ENCODE results near the gene ASB7.
A peak's percentile ranks its signal among the peaks of the same experiment; 100 is the strongest.

The ASB7 gene

GRCh38 chr15:100595964-100596363, 6.4 kb upstream of the ASB7 start:
- Histone ChIP-seq H3K9me3 (ENCODE audit: control insufficient read depth, insufficient read depth, low read depth, low read length) (no peaks in the 10 kb centered on the region), H3K36me3 (ENCODE audit: control insufficient read depth in 2 of 2, insufficient read depth in 1 of 2, low read length in 2 of 2) (no peaks in the 10 kb centered on the region), H3K4me3 (ENCODE audit: low read depth, low read length) (no peak overlapping the region), H3K27ac (ENCODE audit: extremely low read depth, low read depth, low read length) (no peak overlapping the region), H3K4me1 (ENCODE audit: control insufficient read depth, insufficient read depth, low read length) (peaks cover 20% of the 10 kb centered on the region)
- TF ChIP-seq, protein P1, sequence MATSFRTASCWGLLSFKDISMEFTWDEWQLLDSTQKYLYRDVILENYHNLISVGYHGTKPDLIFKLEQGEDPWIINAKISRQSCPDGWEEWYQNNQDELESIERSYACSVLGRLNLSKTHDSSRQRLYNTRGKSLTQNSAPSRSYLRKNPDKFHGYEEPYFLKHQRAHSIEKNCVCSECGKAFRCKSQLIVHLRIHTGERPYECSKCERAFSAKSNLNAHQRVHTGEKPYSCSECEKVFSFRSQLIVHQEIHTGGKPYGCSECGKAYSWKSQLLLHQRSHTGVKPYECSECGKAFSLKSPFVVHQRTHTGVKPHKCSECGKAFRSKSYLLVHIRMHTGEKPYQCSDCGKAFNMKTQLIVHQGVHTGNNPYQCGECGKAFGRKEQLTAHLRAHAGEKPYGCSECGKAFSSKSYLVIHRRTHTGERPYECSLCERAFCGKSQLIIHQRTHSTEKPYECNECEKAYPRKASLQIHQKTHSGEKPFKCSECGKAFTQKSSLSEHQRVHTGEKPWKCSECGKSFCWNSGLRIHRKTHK (tag by site-specific recombination; IDR thresholded peaks at IDR 0.05): no peak
- CTCF ChIA-PET: interaction anchor here (1.0 kb wide), 1 partner anchor 65 kb away, joined by 3 read pairs; no protein-coding TSS in a partner anchor
- POLR2A ChIA-PET: no interaction called here

GRCh38 chr15:100596792-100597191, 5.6 kb upstream of the ASB7 start:
- no peaks in the 10 kb centered on the region for H3K9me3 ChIP-seq (ENCODE audit: control insufficient read depth, insufficient read depth, low read depth, low read length)
- TF ChIP-seq ZNF777 (tag by site-specific recombination; IDR thresholded peaks at IDR 0.05; ENCODE audit: borderline replicate concordance) (no peak), ZNF341 (tag by site-specific recombination; IDR thresholded peaks at IDR 0.05; ENCODE audit: low read depth) (0 out of 2 replicates have a peak, but pooled peaks have one; percentile 11)
- CTCF ChIA-PET: interaction anchor here (0.7 kb wide), 1 partner anchor 24 kb away, joined by 3 read pairs; no protein-coding TSS in a partner anchor
- no peaks in the 10 kb centered on the region for H3K36me3 ChIP-seq (ENCODE audit: control insufficient read depth in 2 of 2, insufficient read depth in 1 of 2, low read length in 2 of 2)
- no peak overlapping the region for H3K27ac ChIP-seq (ENCODE audit: extremely low read depth, low read depth, low read length)
- H3K4me3 ChIP-seq (ENCODE audit: low read depth, low read length): no peak overlapping the region
- peaks cover 20% of the 10 kb centered on the region for H3K4me1 ChIP-seq (ENCODE audit: control insufficient read depth, insufficient read depth, low read length)
- POLR2A ChIA-PET: no interaction called here

- Histone ChIP-seq H3K4me1 (ENCODE audit: control insufficient read depth, insufficient read depth, low read length) (peaks cover 15% of the 10 kb centered on the region), H3K36me3 (ENCODE audit: control insufficient read depth in 2 of 2, insufficient read depth in 1 of 2, low read length in 2 of 2) (no peaks in the 10 kb centered on the region), H3K9me3 (ENCODE audit: control insufficient read depth, insufficient read depth, low read depth, low read length) (no peaks in the 10 kb centered on the region), H3K4me3 (ENCODE audit: low read depth, low read length) (no peak overlapping the region), H3K27ac (ENCODE audit: extremely low read depth, low read depth, low read length) (no peak overlapping the region)
- ChIA-PET CTCF (interaction anchor here (0.9 kb wide), 1 partner anchor 256 kb away, joined by 3 read pairs; the partner anchor contains the start of gene ADAMTS17), POLR2A (interaction anchor here (0.7 kb wide), 1 partner anchor 688 kb away, joined by 5 read pairs; no protein-coding TSS in a partner anchor)
- TF ChIP-seq ZNF423 (tag by site-specific recombination; IDR thresholded peaks at IDR 0.05) (no peak), ZNF433 (tag by site-specific recombination; IDR thresholded peaks at IDR 0.05; ENCODE audit: low read depth) (no peak), ZNF514 (tag by site-specific recombination; IDR thresholded peaks at IDR 0.05) (no peak), ZNF221 (tag by site-specific recombination; IDR thresholded peaks at IDR 0.05; ENCODE audit: borderline replicate concordance) (no peak), GLI4 (tag by site-specific recombination; IDR thresholded peaks at IDR 0.05) (no peak), ZNF211 (tag by site-specific recombination; IDR thresholded peaks at IDR 0.05; ENCODE audit: low read depth) (no peak), ZNF830 (tag by site-specific recombination; IDR thresholded peaks at IDR 0.05; ENCODE audit: low read depth) (no peak), ZNF521 (tag by site-specific recombination; IDR thresholded peaks at IDR 0.05) (no peak), ZNF555 (tag by site-specific recombination; conservative IDR thresholded peaks at IDR 0.05) (no peak), FEZF1 (tag by site-specific recombination; IDR thresholded peaks at IDR 0.05) (no peak), ZBTB44 (tag by site-specific recombination; IDR thresholded peaks at IDR 0.05) (no peak), ZNF548 (tag by site-specific recombination; IDR thresholded peaks at IDR 0.05) (no peak), ZNF157 (tag by site-specific recombination; IDR thresholded peaks at IDR 0.05) (no peak), ZNF174 (tag by site-specific recombination; IDR thresholded peaks at IDR 0.05) (no peak), ZNF660 (tag by site-specific recombination; IDR thresholded peaks at IDR 0.05) (no peak), GLIS1 (tag by site-specific recombination; IDR thresholded peaks at IDR 0.05) (no peak)
- TF ChIP-seq, protein P2, sequence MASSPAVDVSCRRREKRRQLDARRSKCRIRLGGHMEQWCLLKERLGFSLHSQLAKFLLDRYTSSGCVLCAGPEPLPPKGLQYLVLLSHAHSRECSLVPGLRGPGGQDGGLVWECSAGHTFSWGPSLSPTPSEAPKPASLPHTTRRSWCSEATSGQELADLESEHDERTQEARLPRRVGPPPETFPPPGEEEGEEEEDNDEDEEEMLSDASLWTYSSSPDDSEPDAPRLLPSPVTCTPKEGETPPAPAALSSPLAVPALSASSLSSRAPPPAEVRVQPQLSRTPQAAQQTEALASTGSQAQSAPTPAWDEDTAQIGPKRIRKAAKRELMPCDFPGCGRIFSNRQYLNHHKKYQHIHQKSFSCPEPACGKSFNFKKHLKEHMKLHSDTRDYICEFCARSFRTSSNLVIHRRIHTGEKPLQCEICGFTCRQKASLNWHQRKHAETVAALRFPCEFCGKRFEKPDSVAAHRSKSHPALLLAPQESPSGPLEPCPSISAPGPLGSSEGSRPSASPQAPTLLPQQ (tag by site-specific recombination; IDR thresholded peaks at IDR 0.05): no peak
- TF ChIP-seq, protein P1 (tag by site-specific recombination; IDR thresholded peaks at IDR 0.05): no peak
These were observed 4.5 kb upstream of the ASB7 start for GRCh38 chr15:100597862-100598261.

Measured in HEK293 (cell line).